Measurements from ENCODE around the gene URAD.

Gene URAD

GRCh38 chr13:27956576-27957300 lies 31.8 kb downstream of the URAD start:
- no peak for DNase-seq (ENCODE audit: low read depth in 3 of 3)

DNA sequence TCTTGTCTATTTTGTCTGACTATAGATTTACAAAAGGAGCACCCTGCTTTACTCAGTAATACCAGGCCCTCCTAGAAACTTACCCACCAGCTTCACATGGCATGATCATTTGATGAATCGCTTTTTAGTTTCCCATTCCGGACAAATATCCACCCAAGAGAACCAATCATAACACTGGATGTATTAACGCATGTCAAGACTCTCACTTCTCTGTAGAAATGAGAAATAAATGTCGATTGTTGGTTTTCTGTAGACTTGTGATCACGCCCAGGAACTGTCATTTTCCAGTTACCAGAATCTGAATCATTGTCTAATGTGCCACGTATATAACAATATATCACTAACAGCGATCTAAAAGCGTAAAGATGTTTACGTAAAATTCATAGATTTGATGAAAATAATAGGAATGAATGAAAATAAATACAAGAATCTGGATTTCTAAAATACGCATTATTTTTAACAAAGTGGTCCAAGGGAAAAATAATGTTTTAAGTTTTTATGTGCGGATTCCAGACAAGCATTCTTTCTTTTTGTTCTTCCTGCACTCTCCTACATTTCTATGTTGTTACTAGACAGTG lies 33.4 kb downstream of the URAD start:
- DNase-seq (ENCODE audit: low read depth in 3 of 3), result no peak

- DNase-seq (ENCODE audit: low read depth in 3 of 3), result no peak
Observed at GRCh38 chr13:27954406-27954851, 34.1 kb downstream of the URAD start.

DNA sequence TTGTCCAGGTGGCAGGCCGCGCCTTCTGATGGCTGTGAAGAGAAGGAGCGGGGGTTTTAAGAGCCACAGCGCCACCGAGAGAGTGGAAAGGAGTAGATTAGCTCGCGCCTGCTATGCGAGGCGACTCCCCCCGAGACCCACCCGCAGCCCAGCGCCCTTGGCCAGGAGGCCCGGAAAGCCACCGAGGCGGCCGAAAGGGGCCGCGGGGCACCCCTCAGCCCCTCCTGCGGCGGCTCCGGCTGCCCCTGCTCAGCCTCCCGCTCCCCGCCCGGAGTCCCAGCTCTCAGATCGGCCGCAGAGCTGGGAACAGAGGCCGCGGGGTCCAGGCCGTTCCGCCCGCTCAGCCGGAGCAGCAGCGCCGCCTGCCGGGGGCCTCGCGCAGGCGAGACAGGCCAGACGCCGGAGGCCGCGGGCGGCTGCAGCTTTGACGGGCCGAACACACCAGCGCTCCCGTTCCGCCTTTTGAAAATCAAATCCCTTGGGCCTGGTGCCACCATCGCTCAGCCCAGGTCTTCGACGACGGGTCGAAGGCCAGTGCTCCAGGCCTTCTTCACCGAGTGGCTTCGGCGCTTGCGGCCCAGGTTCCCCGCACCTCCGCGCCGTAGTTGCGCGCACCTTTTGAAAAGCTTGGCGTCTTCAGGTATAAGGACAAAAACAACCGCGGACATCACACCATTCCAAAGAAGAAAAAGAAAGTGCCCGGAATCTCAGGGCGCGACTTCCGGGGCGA lies 34.7 kb downstream of the URAD start:
- peak; percentile 22 to 72 (median 47) for DNase-seq (ENCODE audit: low read depth in 3 of 3)

DNA sequence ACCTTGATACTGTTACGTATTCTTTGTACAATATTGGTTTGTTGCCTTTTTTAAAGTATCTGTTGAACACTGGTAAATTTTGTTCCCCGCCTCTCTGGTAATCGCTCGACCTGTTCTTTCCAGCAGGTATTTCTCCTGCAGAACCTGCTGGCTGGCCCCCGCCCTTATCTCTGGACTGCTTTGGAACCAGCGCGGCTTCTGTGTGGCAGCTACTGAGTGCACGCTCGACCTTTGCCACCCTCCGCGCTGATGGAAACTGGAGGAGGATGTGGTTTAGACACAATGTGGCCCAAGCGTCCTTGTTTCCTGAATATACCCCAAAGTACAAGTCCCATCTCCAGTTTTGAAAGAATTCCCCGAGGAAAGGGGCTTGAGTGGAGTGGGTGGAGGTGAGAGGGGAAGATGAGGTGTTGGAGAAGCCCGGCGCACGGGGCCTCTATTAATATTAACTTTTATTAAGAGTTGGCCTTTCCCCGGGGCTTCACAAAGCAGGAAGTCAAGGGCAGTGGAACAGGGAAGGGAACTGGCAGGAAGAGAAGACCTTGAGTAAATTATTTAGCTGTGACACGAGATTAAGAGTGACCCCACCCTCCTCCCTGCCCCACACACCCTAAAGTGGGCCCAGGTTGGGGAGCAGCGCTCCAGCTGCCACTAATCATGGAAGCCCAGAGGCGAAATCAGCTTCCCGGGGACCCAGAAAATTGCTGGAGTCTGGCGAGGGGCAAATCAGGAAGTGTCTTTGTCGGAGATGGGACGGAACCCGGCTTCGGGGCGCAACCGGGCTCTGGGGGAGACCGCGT lies 35.4 kb downstream of the URAD start:
- no peak for DNase-seq (ENCODE audit: low read depth in 3 of 3)

- DNase-seq (ENCODE audit: low read depth in 3 of 3), result no peak
Observed at GRCh38 chr13:27942972-27943371, 45.5 kb downstream of the URAD start.

DNA sequence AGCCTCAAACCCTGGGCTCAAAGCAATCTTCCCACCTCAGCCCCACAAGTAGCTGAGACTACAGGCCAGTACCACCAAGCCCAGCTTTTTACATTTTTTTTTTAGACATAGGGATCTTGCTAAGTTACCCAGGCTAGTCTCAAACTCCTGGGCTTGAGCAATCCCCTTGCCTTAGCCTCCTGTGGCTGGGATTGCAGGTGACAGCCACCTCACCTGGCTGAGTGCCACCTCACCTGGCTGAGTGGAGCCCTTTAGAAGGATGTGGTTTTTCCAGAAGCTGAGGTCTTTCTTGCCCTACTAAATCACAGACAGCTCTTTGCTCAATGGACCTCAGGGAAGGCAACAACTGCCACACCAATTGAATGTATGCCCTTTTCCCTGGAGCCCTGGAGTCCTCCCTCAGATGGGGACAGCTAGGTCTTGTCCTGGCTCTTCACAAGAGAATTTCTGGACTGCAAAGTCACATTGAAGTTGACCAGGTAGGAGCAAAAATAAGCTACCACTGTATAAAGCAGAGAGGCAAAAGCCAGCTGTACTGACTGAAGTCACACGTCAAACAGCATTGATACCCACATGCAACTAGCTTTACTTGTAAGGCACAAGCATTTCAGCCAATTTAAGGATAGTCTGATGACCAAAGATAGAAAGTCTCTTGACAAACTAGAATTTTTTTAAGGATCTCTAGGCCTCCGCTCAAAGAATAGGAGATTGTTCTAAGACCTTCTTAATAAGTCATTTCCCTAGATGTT lies 54.7 kb downstream of the URAD start:
- no peak for DNase-seq (ENCODE audit: low read depth in 3 of 3)

DNA sequence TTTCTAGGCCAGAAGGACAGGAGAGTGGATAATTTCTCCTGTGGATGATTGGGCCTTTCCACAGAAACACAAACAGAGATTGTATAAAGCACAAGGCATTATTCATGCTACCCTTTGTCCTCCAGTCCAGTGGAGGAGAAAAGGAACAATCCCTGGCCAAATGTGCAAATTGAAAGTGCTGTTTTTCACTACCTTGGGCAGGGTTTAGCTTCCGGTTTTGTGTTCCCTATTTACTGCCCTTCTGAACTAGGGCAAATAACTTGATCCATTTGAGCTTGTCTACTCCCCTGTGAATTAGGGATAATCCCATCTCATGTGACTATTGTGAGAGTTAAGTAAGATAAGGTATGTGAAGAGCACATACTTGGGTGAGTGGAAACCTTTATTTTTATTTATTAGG lies 55.4 kb downstream of the URAD start:
- no peak for DNase-seq (ENCODE audit: low read depth in 3 of 3)

GRCh38 chr13:27929868-27930267 lies 58.6 kb downstream of the URAD start:
- no peak for DNase-seq (ENCODE audit: low read depth in 3 of 3)

DNA sequence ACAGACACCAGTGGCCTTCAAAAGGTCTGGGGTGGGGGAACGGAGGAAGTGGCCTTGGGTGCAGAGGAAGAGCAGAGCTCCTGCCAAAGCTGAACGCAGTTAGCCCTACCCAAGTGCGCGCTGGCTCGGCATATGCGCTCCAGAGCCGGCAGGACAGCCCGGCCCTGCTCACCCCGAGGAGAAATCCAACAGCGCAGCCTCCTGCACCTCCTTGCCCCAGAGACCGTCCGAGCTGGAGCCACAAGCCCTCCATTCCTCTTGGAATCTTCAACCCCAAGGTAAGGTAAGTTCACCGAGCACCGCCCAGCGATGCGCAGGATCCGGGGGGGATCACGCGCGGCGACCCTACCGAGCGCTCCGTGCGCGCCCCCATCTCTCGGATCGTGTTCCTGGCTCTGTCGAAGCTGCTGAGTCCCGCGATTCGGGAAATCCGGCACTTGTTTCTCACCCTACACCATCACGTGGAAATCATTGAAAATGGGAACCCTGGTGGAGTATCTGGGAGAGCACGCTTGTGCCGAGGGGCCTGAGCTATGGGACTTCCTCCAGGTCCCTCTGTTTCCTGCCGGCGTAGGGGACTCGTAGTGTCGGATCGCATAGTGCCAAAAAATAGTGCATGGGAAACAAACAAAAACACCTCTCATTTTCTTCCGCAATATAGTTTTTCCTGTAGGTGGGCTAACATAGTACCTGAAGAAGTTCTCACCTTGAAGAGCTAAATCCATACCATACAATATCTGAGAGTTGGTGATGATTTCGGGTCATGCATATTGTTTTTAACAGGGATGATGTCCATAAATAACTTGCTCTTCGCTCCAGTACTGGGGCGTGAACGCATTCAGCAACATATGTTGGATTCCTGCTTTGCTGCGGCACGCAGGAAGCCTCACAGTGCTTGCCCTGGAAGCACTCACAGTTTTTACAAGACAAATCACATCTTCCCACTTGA lies 59.4 kb downstream of the URAD start:
- no peak for DNase-seq (ENCODE audit: low read depth in 3 of 3)

DNA sequence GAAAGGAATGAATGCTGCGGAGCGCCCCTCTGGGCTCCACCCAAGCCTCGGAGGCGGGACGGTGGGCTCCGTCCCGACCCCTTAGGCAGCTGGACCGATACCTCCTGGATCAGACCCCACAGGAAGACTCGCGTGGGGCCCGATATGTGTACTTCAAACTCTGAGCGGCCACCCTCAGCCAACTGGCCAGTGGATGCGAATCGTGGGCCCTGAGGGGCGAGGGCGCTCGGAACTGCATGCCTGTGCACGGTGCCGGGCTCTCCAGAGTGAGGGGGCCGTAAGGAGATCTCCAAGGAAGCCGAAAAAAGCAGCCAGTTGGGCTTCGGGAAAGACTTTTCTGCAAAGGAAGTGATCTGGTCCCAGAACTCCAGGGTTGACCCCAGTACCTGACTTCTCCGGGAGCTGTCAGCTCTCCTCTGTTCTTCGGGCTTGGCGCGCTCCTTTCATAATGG lies 60.1 kb downstream of the URAD start:
- no peak for DNase-seq (ENCODE audit: low read depth in 3 of 3)

Measured in stimulated activated CD4-positive, alpha-beta T cell treated with anti-CD3 and anti-CD28 coated beads, TNF-alpha, amount 100 ng/mL, for 24 hours (primary cell).